H1 (cell line): ENCODE measurements around the gene YY1AP1. TPM values are rescaled to one million over a fixed set of nuclear protein-coding genes. Genes with fewer than 3 reads are reported as not detected.

Experiments used
- CREB1 ChIP-seq: IDR thresholded peaks from 2 replicates; pipeline ENCODE4 v1.6.1; 2012; ENCODE audit warnings: inconsistent platforms
- CTBP2 ChIP-seq: IDR thresholded peaks from 2 replicates; pipeline ENCODE4 v1.7.0; 2011; ENCODE audit warnings: borderline replicate concordance, mild to moderate bottlenecking, moderate library complexity, mixed read lengths, low read length; ENCODE audit not compliant: insufficient read depth, insufficient read length
- NRF1 ChIP-seq: IDR thresholded peaks from 2 replicates; pipeline ENCODE4 v1.6.1; 2011; ENCODE audit warnings: mild to moderate bottlenecking, low read depth, low read length, improper control_type of control experiment
- RNF2 ChIP-seq: fragments of 200-900, 300-1000 bp; sonication (generic); IDR thresholded peaks from 2 replicates; pipeline ENCODE4 v1.7.1; 2016; ENCODE audit warnings: borderline replicate concordance, low read depth, mild to moderate bottlenecking, antibody characterized with exemption, low read length; ENCODE audit not compliant: poor library complexity, severe bottlenecking; ENCODE audit errors: missing control alignments
- TEAD4 ChIP-seq: IDR thresholded peaks from 2 replicates; pipeline ENCODE4 v1.6.1; 2012; ENCODE audit warnings: low read depth, low read length, inconsistent platforms, mixed read lengths
- USF2 ChIP-seq: IDR thresholded peaks from 2 replicates; pipeline ENCODE4 v1.6.1; 2011; ENCODE audit warnings: low read length, improper control_type of control experiment
- ZNF274 ChIP-seq: IDR thresholded peaks from 2 replicates; pipeline ENCODE4 v1.7.0; 2012; ENCODE audit warnings: low read length, borderline replicate concordance; ENCODE audit errors: extremely low read depth
- polyA plus RNA-seq, 7 experiments: library from polyadenylated mRNA; depleted of rRNA in 3 of 7; stranded (reverse) in 5 of 7; unstranded in 2 of 7; fragments of >200 nt in 5 of 7; fragments of 200-250 nt in 2 of 7; gene quantifications; 1 replicate in 5 of 7; 2 replicates in 1 of 7; 4 replicates in 1 of 7; pipeline versions ENCODE4 v1.2.1 to v1.2.3, GENCODE V29; 2011 to 2013; ENCODE audit warnings: missing spikeins in 2 of 7, mixed read lengths in 2 of 7
- total RNA-seq: library from RNA; stranded (reverse); fragmentation: NEBNext Ultra II Directional; extraction: Animal tissue kit (Norgen Biotek cat#: 25700); gene quantifications from 2 replicates; pipeline ENCODE4 v1.2.1, GENCODE V29; 2021

YY1AP1 gene
- total and polyA plus RNA-seq, 2 of the 8 experiments (the other 6 are each of a cell fraction or from before 2014, with no cell fraction given), result 44.2 to 48.6 TPM

GRCh38 chr1:155717041-155717440 is 28.5 kb upstream of the YY1AP1 start (continued):
- TF ChIP-seq USF2, result no peak
- no peak for TF ChIP-seq CTBP2
- TF ChIP-seq CREB1, result no peak
- TF ChIP-seq RNF2, result no peak
- no peak for TF ChIP-seq ZNF274
- no peak for TF ChIP-seq TEAD4
- TF ChIP-seq NRF1, result no peak
